ENCODE results near the gene DGKB.

DGKB gene

DNA sequence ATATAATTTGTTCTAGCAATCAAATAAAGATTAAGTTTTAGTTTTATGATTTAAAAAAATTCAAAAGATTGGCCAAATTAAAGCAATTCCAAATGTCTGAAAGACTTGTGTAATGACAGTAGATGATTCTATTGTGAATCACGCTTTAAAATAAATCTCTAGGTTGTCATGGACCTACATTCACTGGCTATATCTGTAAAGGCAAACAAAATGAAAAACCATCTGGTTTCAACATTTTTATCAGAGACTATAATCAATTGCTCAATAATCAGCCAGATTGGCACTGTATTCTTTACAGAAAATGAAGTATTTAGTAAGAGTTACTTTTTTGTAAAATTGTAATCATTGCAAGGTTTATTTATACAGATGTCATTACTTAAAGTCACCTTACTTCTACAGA lies 60.7 kb downstream of the DGKB start:
- no peak for DNase-seq (ENCODE audit: extremely low read depth, low read depth)
- TF ChIP-seq, protein P1, sequence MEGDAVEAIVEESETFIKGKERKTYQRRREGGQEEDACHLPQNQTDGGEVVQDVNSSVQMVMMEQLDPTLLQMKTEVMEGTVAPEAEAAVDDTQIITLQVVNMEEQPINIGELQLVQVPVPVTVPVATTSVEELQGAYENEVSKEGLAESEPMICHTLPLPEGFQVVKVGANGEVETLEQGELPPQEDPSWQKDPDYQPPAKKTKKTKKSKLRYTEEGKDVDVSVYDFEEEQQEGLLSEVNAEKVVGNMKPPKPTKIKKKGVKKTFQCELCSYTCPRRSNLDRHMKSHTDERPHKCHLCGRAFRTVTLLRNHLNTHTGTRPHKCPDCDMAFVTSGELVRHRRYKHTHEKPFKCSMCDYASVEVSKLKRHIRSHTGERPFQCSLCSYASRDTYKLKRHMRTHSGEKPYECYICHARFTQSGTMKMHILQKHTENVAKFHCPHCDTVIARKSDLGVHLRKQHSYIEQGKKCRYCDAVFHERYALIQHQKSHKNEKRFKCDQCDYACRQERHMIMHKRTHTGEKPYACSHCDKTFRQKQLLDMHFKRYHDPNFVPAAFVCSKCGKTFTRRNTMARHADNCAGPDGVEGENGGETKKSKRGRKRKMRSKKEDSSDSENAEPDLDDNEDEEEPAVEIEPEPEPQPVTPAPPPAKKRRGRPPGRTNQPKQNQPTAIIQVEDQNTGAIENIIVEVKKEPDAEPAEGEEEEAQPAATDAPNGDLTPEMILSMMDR (IDR thresholded peaks at IDR 0.05; ENCODE audit: low read depth, low read length, missing control alignments), result no peak
- H3K4me3 ChIP-seq (replicated peaks; ENCODE audit: low read depth, low read length), result no peak overlapping the region

GRCh38 chr7:14841086-14841485 lies 61.5 kb downstream of the DGKB start:
- TF ChIP-seq, protein P1 (IDR thresholded peaks at IDR 0.05; ENCODE audit: low read depth, low read length, missing control alignments), result no peak
- H3K4me3 ChIP-seq (replicated peaks; ENCODE audit: low read depth, low read length), result no peak overlapping the region
- DNase-seq (ENCODE audit: extremely low read depth, low read depth), result no peak

DNA sequence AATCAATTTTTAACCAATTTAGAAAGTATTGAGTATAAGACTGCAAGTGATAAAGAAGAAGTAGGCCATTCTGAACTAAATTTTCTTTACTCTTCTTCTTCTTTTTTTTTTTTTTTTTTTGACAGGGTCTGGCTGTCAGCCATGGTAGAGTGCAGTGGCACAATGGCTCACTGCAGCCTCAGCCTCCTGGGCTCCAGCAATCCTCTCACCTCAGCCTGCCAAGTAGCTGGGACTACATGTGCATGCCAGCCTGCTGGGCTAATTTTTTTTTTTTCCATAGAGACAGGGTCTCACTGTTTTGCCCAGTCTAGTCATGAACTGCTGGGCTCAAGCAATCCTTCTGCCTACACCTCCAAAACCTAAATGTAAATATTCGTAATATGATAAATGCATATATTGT lies 63.2 kb downstream of the DGKB start:
- H3K4me3 ChIP-seq (replicated peaks; ENCODE audit: low read depth, low read length), result no peak overlapping the region
- no peak for DNase-seq (ENCODE audit: extremely low read depth, low read depth)
- TF ChIP-seq, protein P1 (IDR thresholded peaks at IDR 0.05; ENCODE audit: low read depth, low read length, missing control alignments), result no peak

DNA sequence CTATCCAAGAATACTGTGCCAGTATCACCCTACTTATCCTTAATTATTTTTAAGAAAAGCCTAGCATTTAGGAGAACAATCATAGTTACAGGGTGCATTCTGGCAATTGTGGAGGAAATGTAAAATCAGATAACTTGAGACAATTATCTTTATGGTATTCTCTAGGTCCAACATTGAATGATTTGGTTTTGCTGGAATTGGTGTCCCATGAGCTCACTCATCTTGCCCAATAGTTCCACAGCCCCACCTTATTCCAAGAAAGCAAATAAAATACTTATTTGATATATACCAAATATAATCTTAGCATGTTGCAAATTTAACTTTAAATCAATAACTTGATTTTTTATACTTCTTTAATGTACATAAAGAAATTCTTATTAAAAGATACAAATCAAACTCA lies 65.3 kb downstream of the DGKB start:
- TF ChIP-seq, protein P1 (IDR thresholded peaks at IDR 0.05; ENCODE audit: low read depth, low read length, missing control alignments), result no peak
- no peak overlapping the region for H3K4me3 ChIP-seq (replicated peaks; ENCODE audit: low read depth, low read length)
- no peak for DNase-seq (ENCODE audit: extremely low read depth, low read depth)

DNA sequence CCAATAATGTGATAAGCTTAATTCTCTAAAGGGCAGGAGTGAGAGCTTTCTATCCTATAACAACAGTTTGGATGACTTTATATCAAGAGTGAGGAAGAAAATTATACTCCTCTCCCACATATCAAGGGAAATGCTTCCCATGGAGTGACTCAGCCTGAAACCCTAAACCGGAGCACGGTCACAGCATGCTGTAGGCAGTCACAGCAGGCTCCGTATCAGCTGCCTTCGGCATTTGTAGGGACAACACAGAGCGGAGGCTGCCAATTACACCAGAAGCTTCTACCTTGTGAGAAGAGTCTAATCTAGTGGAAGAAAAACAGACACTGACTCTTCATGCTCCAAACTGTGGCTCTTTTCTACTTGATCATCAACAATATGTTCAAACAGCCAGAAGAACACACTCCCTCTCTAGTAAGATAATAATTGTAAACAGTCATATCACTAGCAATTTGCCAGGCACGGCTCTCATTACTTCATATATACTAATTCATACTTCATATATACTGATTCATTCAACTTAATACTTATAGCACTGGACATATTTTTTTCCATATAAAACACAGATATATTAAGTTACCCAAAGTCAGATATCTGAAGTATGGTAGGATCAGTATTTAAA lies 65.9 kb downstream of the DGKB start:
- no peak overlapping the region for H3K4me3 ChIP-seq (replicated peaks; ENCODE audit: low read depth, low read length)
- TF ChIP-seq, protein P1 (IDR thresholded peaks at IDR 0.05; ENCODE audit: low read depth, low read length, missing control alignments), result no peak
- DNase-seq (ENCODE audit: extremely low read depth, low read depth), result peak; percentile 33

- H3K4me3 ChIP-seq (replicated peaks; ENCODE audit: low read depth, low read length), result no peak overlapping the region
- DNase-seq (ENCODE audit: extremely low read depth, low read depth), result no peak
- TF ChIP-seq, protein P1 (IDR thresholded peaks at IDR 0.05; ENCODE audit: low read depth, low read length, missing control alignments), result no peak
Observed at GRCh38 chr7:14836006-14836405, 66.5 kb downstream of the DGKB start.

- no peak for DNase-seq (ENCODE audit: extremely low read depth, low read depth)
- no peak overlapping the region for H3K4me3 ChIP-seq (replicated peaks; ENCODE audit: low read depth, low read length)
- TF ChIP-seq, protein P1 (IDR thresholded peaks at IDR 0.05; ENCODE audit: low read depth, low read length, missing control alignments), result no peak
Observed at GRCh38 chr7:14835384-14835783, 67.2 kb downstream of the DGKB start.
